Measurements from ENCODE around the gene NT5DC3.

- TF ChIP-seq EZH2 (IDR thresholded peaks at IDR 0.05; ENCODE audit: borderline replicate concordance, low read length) (no peak), CTCF (IDR thresholded peaks at IDR 0.05; ENCODE audit: low read length) (no peak)
Measured at GRCh38 chr12:103780992-103781391, 60.0 kb downstream of the NT5DC3 start.

Measured in OCI-LY1 (cell line).